Right lobe of liver (tissue), 6 donors: ENCODE results near the gene RNASE13. TPM values are rescaled to one million over a fixed set of nuclear protein-coding genes. Genes with fewer than 3 reads are reported as not detected.
A peak's percentile ranks its signal among the peaks of the same experiment; 100 is the strongest.

Source experiments
- ATAC-seq, 4 donors: fragments of 200-7000 bp; cut with Tn5 transposase; one replicate each; pipeline ENCODE4 v1.9.1; 2020; ENCODE audit warnings: mild to moderate bottlenecking in 4 of 4, moderate library complexity in 4 of 4
- DNase-seq, 3 donors: peaks; one replicate each; pipeline ENCODE4 v3.0.0-alpha.2; 2020
- H3K27ac ChIP-seq, 3 donors: fragments of 200-600 bp; one replicate each; pipeline ENCODE4 v1.8.0; 2022
- H3K27me3 ChIP-seq, 2 donors: fragments of 200-600 bp; one replicate each; pipeline ENCODE4 v1.8.0; 2022
- H3K36me3 ChIP-seq, 4 donors: fragments of 200-600 bp; sonication (generic) in 1 of 4; one replicate each; pipeline versions ENCODE4 v1.5.1 to v1.8.0; 2017 to 2022; ENCODE audit warnings: control low read depth in 1 of 4
- H3K4me1 ChIP-seq, 4 donors: fragments of 200-600 bp; sonication (generic) in 1 of 4; one replicate each; pipeline versions ENCODE4 v1.5.1 to v1.8.0; 2017 to 2022; ENCODE audit warnings: control low read depth in 1 of 4
- H3K4me3 ChIP-seq, 3 donors: fragments of 200-600 bp; one replicate each; pipeline ENCODE4 v1.8.0; 2022
- H3K9me3 ChIP-seq, 4 donors: fragments of 200-600 bp; sonication (generic) in 1 of 4; one replicate each; pipeline versions ENCODE4 v1.5.1 to v1.8.0; 2017 to 2022; ENCODE audit warnings: control low read depth in 1 of 4
- POLR2A ChIP-seq: fragments of 450-650 bp; IDR thresholded peaks from one replicate; pipeline ENCODE4 v1.6.1; 2017; ENCODE audit warnings: antibody characterized with exemption, mild to moderate bottlenecking
- WGBS: methylation state at CpG from one replicate; pipeline ENCODE4 v1.1.6; 2018; ENCODE audit warnings: low coverage, low lambda C conversion rate; ENCODE audit not compliant: insufficient coverage; ENCODE audit errors: missing lambda C conversion rate; 5-methylcytosine and 5-hydroxymethylcytosine counted together
- intact Hi-C, 2 donors: fragments of 100-400 bp; cut with DNase I; formaldehyde crosslinking; loops; one replicate each; pipeline versions ENCODE4 v1.11.2 to v1.14.1; 2022
- long read RNA-seq: library from polyadenylated mRNA; unstranded; transcript quantifications from one replicate; pipeline ENCODE4 v2.0.0, GENCODE V29; 2019
- total RNA-seq, 6 experiments: library from RNA; depleted of rRNA in 2 of 6; stranded (reverse); fragments of >200 nt in 2 of 6; fragmentation: NEBNext Ultra II Directional in 3 of 6; extraction: Animal tissue kit (Norgen Biotek cat#: 25700) in 3 of 6; gene quantifications; one replicate each; pipeline versions ENCODE4 v1.1.0 to v1.2.4, GENCODE V29; 2016 to 2023
- TF ChIP-seq, protein P1 (sequence below), 4 donors: fragments of 200-600 bp in 3 of 4; fragments of 450-650 bp in 1 of 4; IDR thresholded peaks; one replicate each; pipeline versions ENCODE4 v1.5.1 to v1.8.0; 2016 to 2022; ENCODE audit warnings: antibody characterized with exemption in 4 of 4, mild to moderate bottlenecking in 2 of 4
- donor health status: DM: no; HTN: yes; CAD: no.
- donor health status: DM: no; HTN: no; CAD: no.
- donor health status: DM: no; HTN: no; CAD: no.
- donor health status: DM: no; HTN: yes; CAD: no.
- donor health status: DM: no; HTN: yes; CAD: no.

Gene RNASE13, protein sequence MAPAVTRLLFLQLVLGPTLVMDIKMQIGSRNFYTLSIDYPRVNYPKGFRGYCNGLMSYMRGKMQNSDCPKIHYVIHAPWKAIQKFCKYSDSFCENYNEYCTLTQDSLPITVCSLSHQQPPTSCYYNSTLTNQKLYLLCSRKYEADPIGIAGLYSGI
- total RNA-seq, result not detected
- long read RNA-seq, result 0 reads

DNA sequence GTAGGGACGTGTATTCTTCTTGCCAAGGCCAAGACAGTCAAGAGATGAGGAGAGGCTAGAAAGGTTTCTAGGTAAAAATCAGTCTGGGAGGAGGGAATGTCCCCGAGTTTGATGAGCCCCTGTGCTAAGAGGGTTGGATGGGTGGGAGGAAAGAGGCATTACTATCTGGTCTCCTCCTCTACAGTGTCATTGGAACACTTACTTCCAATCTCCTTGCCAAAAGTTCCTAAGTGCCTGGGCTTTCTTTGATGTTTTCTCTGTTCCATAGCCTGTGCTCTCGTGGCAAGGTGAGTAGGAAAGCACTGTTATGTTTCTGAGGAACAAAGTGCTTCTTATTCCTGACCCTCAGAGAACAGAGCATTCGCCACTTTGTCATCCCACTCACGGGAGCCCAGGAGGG lies at the start of gene RNASE13:
TSS of gene RNASE13 (minus strand) at position 101 of the 400 bp plus-strand sequence. CDS start 519 bp downstream, outside the sequence.
- no peaks in the 10 kb centered on the region for H3K9me3 ChIP-seq
- no peak within 1 kb of the TSS for H3K4me3 ChIP-seq
- DNase-seq (no peak), ATAC-seq (no peak)
- 67% methylated on average over 2 of the region's 5 CpGs for WGBS
- H3K27ac ChIP-seq, result no peak within 1 kb of the TSS
- intact Hi-C loops, result no loop called here
- no peaks in the 10 kb centered on the region for H3K27me3 ChIP-seq
- TF ChIP-seq, protein P1, sequence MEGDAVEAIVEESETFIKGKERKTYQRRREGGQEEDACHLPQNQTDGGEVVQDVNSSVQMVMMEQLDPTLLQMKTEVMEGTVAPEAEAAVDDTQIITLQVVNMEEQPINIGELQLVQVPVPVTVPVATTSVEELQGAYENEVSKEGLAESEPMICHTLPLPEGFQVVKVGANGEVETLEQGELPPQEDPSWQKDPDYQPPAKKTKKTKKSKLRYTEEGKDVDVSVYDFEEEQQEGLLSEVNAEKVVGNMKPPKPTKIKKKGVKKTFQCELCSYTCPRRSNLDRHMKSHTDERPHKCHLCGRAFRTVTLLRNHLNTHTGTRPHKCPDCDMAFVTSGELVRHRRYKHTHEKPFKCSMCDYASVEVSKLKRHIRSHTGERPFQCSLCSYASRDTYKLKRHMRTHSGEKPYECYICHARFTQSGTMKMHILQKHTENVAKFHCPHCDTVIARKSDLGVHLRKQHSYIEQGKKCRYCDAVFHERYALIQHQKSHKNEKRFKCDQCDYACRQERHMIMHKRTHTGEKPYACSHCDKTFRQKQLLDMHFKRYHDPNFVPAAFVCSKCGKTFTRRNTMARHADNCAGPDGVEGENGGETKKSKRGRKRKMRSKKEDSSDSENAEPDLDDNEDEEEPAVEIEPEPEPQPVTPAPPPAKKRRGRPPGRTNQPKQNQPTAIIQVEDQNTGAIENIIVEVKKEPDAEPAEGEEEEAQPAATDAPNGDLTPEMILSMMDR (IDR thresholded peaks at IDR 0.05), result no peak
- no peak for TF ChIP-seq POLR2A
- peaks cover 0 to 19% (median 8%) of the 10 kb centered on the region in 4 donors for H3K4me1 ChIP-seq
- no peaks in the 10 kb centered on the region for H3K36me3 ChIP-seq

DNA sequence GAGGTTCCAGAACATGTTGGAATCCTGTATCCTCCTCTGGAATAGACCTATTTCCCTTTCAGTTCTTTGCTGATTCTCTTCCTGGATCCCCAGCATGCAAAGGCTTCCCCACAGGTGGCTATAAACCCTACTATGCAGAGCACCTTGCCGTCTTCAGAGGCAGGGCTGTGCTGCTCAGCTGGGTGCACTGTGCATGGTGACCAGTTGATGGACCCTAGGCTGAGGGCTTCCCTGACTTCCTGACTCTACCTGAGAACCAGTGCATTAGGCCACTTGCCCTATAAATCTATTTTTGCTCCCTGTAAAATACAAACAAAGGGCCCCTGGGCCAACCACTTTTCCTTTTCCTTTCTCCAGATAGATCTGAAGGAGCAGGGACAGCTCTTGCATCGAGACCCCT lies 49.8 kb upstream of the RNASE13 start:
- DNase-seq (no peak), ATAC-seq (no peak)
- Histone ChIP-seq H3K4me3 (no peak overlapping the region), H3K9me3 (no peaks in the 10 kb centered on the region), H3K36me3 (peaks cover 0 to 51% (median 29%) of the 10 kb centered on the region in 4 donors), H3K27ac (no peak overlapping the region), H3K4me1 (peaks cover 0 to 25% (median 11%) of the 10 kb centered on the region in 4 donors), H3K27me3 (no peaks in the 10 kb centered on the region)
- intact Hi-C loops, result no loop called here
- TF ChIP-seq POLR2A, result no peak
- TF ChIP-seq, protein P1 (IDR thresholded peaks at IDR 0.05), result no peak
- WGBS, result 60% methylated on average over 2 of the region's 2 CpGs

DNA sequence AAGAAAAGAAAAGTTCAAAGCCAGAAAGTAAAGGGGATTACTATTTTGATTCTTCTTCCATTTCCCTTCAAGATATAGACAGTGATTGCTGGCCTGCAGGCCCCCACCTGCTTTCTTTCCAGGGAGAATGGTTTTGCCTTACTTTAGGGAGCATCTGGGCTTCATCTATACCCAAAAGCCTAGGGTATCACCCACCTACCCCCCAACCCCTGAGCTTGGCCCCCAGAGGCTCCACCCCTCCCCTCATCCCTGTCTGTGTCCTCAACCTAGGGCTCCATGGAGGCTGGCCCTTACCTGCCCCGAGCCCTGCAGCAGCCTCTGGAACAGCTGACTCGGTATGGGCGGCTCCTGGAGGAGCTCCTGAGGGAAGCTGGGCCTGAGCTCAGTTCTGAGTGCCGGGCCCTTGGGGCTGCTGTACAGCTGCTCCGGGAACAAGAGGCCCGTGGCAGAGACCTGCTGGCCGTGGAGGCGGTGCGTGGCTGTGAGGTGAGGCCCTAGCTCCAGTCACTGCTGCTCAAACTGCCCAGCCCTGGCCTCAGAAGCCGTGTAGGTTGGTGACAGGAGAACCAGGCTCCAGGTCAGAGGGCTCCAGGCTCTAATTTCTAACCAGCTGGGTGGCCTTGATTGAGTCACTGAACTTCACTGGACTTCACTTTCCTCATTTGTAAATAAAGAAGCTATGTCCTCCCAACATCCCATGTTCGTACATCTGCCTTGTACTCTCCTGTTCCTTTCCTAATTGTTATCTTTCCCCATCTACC lies 49.1 kb upstream of the RNASE13 start:
- DNase-seq, result no peak
- WGBS, result 73% methylated on average over 6 of the region's 11 CpGs
- TF ChIP-seq POLR2A, result no peak
- TF ChIP-seq, protein P1 (IDR thresholded peaks at IDR 0.05), result no peak
- no peaks in the 10 kb centered on the region for H3K9me3 ChIP-seq
- peak; percentile 13 to 60 (median 45) for ATAC-seq
- intact Hi-C loops, result no loop called here
- no peak overlapping the region for H3K4me3 ChIP-seq
- peaks cover 0 to 25% (median 11%) of the 10 kb centered on the region in 4 donors for H3K4me1 ChIP-seq
- peak overlapping the region in 1 of 3 donors; percentile 13 for H3K27ac ChIP-seq
- peaks cover 0 to 54% (median 29%) of the 10 kb centered on the region in 4 donors for H3K36me3 ChIP-seq
- no peaks in the 10 kb centered on the region for H3K27me3 ChIP-seq

DNA sequence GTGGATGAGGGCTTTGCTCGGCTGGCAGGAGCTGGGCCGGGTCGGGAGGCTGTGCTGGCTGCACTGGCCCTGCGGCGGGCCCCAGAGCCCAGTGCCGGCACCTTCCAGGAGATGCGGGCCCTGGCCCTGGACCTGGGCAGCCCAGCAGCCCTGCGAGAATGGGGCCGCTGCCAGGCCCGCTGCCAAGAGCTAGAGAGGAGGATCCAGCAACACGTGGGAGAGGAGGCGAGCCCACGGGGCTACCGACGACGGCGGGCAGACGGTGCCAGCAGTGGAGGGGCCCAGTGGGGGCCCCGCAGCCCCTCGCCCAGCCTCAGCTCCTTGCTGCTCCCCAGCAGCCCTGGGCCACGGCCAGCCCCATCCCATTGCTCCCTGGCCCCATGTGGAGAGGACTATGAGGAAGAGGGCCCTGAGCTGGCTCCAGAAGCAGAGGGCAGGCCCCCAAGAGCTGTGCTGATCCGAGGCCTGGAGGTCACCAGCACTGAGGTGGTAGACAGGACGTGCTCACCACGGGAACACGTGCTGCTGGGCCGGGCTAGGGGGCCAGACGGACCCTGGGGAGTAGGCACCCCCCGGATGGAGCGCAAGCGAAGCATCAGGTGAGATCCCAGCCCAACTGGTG lies 47.0 kb upstream of the RNASE13 start:
- Histone ChIP-seq H3K36me3 (peaks cover 0 to 63% (median 28%) of the 10 kb centered on the region in 4 donors), H3K9me3 (no peaks in the 10 kb centered on the region), H3K27me3 (no peaks in the 10 kb centered on the region), H3K27ac (no peak overlapping the region), H3K4me3 (no peak overlapping the region), H3K4me1 (peaks cover 0 to 25% (median 11%) of the 10 kb centered on the region in 4 donors)
- TF ChIP-seq, protein P1 (IDR thresholded peaks at IDR 0.05), result no peak
- TF ChIP-seq POLR2A, result no peak
- 90% methylated on average over 2 of the region's 30 CpGs for WGBS
- DNase-seq (no peak), ATAC-seq (no peak)
- intact Hi-C loops, result no loop called here
